Cerebellar nuclear complex (tissue), 1 donor: ENCODE data around the gene IKZF2.

Source experiments
- DNase-seq, 2 experiments: peaks; one replicate each; lab custom pipeline; 2025; lab: John Stamatoyannopoulos, UW

The IKZF2 gene

GRCh38 chr2:212958133-212958532 lies 193.3 kb downstream of the IKZF2 start:
- no peak for DNase-seq

- DNase-seq = no peak
These were observed 193.8 kb downstream of the IKZF2 start for GRCh38 chr2:212957624-212958023.

- no peak for DNase-seq
These were observed 194.5 kb downstream of the IKZF2 start for GRCh38 chr2:212956665-212957607.

GRCh38 chr2:212953170-212953920 lies 198.1 kb downstream of the IKZF2 start:
- no peak for DNase-seq

GRCh38 chr2:212949786-212950185 lies 201.6 kb downstream of the IKZF2 start:
- DNase-seq = no peak
